Measurements from ENCODE around the gene MCRIP1. TPM values are rescaled to one million over a fixed set of nuclear protein-coding genes. Genes with fewer than 3 reads are reported as not detected.
"Not testable (repeated sequence)": the region's sequence is repeated elsewhere in the genome, so short reads cannot be mapped to it uniquely, and the experiment has no call there.

Gene MCRIP1
- total and polyA plus RNA-seq, 4 experiments from 2014 or later: 65.8 to 87.2 (median 68.9) TPM

DNA sequence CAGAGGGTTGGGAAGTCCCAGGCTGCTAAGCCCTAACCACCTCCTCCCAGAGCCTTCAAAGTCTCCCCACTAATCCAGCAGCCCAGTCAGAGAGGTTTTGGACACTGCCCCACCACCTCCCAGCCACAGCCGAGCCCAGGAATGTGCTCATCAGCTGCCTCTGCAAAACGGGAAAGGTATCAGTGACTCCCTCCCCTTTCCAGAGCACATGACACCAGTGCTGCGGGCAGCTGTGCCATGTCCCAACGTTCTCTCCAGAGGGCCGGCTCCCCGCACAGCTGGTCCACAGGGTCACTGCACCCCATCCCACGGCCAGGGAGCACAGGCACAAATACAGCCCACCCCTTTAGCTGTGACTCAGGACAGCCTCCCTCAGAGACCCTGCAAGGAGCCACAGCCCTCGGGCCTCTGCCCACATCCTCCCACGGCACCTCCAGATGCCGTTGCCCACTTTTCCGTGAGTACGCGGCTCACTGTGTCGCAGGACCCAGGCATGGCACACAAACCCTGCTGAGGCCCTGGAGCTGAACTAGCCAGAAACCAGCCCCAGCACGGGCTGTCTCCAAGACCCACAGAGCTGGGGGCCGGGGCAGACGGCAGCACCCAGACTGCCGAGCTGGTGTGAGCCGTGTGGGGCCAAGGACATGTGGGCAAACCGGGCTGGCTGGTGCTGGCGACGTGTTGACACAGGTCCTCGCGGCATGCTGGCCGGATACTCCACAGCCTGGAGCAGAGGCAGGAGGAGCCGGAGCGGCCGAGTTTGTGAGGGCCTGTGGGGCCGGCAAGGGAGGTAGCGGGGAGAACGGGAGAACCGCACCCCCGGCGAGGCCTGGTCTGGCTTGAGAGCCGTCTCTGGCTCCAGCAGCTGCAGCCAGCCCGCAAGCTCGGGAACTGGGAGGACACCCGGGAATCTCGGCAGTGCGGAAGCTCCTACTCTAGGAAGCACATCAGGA, 8.0 kb upstream of the MCRIP1 start:
- ChIA-PET CTCF (ENCODE audit: partially characterized antibody) (no interaction called here), POLR2A (ENCODE audit: partially characterized antibody) (interaction anchor here (0.9 to 1.4 kb wide), 2 partner anchors 16 to 20 kb away, joined by 3 read pairs; partner anchors contain the start of gene P4HB)
- Mint-ChIP-seq H3K36me3 (peaks cover 19 to 20% of the 10 kb centered on the region in 2 donors), H3K27me3 (no peaks in the 10 kb centered on the region), H3K4me1 (peaks cover 0 to 4% (median 0%) of the 10 kb centered on the region in 4 donors), H3K4me3 (no peak overlapping the region), H3K9me3 (peaks cover 0 to 2% (median 0%) of the 10 kb centered on the region in 8 donors), H3K27ac (no peak overlapping the region)
- intact Hi-C loops (cut with micrococcal nuclease): no loop called here
- H3K36me3 ChIP-seq (ENCODE audit: insufficient read depth, low read length): peaks cover 26% of the 10 kb centered on the region
- H3K27me3 ChIP-seq (ENCODE audit: insufficient read depth, low read length): no peaks in the 10 kb centered on the region
- no peak overlapping the region for H3K4me3 ChIP-seq (ENCODE audit: low read length in 2 of 2)
- H3K4me1 ChIP-seq (ENCODE audit: insufficient read depth, low read length): no peaks in the 10 kb centered on the region
- H3K27ac ChIP-seq (ENCODE audit: low read depth, low read length): no peak overlapping the region
- no peak for DNase-seq
- no peaks in the 10 kb centered on the region for H3K9me3 ChIP-seq (ENCODE audit: control insufficient read depth in 1 of 2, low read length in 2 of 2)

DNA sequence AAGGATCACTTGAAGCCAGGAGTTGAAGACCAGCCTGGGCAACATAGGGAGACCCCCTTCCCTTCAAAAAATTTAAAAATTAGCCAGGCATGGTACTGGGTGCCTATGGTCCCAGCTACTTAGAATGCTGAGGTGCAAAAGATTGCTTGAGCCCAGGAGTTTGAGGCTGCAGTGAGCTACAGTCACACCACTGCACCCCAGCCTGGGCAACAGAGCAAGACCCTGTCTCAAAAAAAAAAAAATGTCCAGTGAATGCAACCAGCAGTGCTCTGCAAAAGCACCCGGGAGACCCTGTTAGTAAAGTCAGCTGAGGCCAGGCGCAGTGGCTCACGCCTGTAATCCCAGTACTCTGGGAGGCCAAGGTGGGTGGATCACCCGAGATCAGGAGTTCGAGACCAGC, 7.0 kb upstream of the MCRIP1 start:
- H3K27ac ChIP-seq (ENCODE audit: low read depth, low read length); intact Hi-C loops (cut with micrococcal nuclease); H3K27ac Mint-ChIP-seq; CTCF ChIA-PET (ENCODE audit: partially characterized antibody); H3K4me1 ChIP-seq (ENCODE audit: insufficient read depth, low read length); H3K27me3 Mint-ChIP-seq; H3K9me3 ChIP-seq (ENCODE audit: control insufficient read depth in 1 of 2, low read length in 2 of 2); H3K9me3 Mint-ChIP-seq; DNase-seq; H3K4me3 ChIP-seq (ENCODE audit: low read length in 2 of 2); H3K4me1 Mint-ChIP-seq; H3K4me3 Mint-ChIP-seq; H3K27me3 ChIP-seq (ENCODE audit: insufficient read depth, low read length); POLR2A ChIA-PET (ENCODE audit: partially characterized antibody): not testable (repeated sequence)
- H3K36me3 ChIP-seq (ENCODE audit: insufficient read depth, low read length): peaks cover 17% of the 10 kb centered on the region
- H3K36me3 Mint-ChIP-seq: peaks cover 13 to 14% of the 10 kb centered on the region in 2 donors

DNA sequence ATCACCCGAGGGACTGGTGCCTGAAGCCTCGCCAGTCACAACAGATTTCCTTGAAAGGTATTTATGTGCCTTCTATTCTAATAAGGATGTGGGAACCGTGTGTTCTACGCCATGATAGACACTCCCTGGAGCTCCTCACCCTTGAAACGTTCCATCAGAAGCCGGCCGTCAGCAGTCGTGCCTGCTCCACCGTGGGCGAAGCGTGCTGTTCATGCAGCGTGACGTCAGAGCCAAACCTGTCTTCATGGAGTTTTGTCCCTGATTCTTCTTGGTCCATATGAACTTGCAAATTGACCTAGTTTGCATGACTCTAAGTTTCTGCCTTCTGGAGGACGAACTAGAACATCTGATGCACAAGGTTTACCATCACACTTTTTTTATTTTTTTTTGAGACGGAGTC, 6.2 kb upstream of the MCRIP1 start:
- no peaks in the 10 kb centered on the region for H3K27me3 ChIP-seq (ENCODE audit: insufficient read depth, low read length)
- H3K4me1 Mint-ChIP-seq: peaks cover 0 to 4% (median 0%) of the 10 kb centered on the region in 4 donors
- POLR2A ChIA-PET (ENCODE audit: partially characterized antibody): no interaction called here

DNA sequence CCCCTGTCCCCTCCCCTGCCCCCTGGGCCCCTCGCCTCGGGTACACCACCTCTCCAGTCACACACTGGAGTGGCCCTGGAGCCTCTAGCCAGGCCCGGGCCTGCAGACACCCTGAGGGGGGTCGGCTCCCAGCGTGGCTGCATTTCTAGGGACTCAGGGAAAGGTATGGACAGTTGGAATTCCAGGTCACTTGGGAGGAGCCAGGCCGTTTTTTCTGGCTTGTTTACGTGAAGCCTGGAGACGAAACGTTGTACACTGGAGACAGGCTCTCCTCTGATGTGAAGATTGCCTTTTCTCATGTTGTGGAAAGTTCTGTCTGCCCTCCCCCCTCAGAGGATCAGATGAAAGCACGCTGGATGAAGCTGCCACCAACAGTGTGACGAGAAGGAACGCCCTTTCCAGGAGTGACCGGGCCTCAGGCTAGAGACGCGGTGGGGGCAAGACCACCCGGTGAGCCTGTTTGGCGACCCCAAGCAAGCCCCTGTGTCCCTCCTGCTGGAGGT, 5.7 kb upstream of the MCRIP1 start:
- peaks cover 4 to 5% of the 10 kb centered on the region in 2 donors for H3K36me3 Mint-ChIP-seq
- H3K27ac ChIP-seq (ENCODE audit: low read depth, low read length): no peak overlapping the region
- no peak overlapping the region for H3K4me3 ChIP-seq (ENCODE audit: low read length in 2 of 2)
- H3K27ac Mint-ChIP-seq: no peak overlapping the region
- DNase-seq: no peak
- H3K27me3 Mint-ChIP-seq: no peaks in the 10 kb centered on the region
- intact Hi-C loops (cut with micrococcal nuclease): no loop called here
- peaks cover 11% of the 10 kb centered on the region for H3K36me3 ChIP-seq (ENCODE audit: insufficient read depth, low read length)
- H3K9me3 ChIP-seq (ENCODE audit: control insufficient read depth in 1 of 2, low read length in 2 of 2): no peaks in the 10 kb centered on the region
- H3K4me1 Mint-ChIP-seq: peaks cover 0 to 5% (median 1%) of the 10 kb centered on the region in 4 donors
- POLR2A ChIA-PET (ENCODE audit: partially characterized antibody): no interaction called here
- H3K4me3 Mint-ChIP-seq: no peak overlapping the region
- no peaks in the 10 kb centered on the region for H3K27me3 ChIP-seq (ENCODE audit: insufficient read depth, low read length)
- no peaks in the 10 kb centered on the region for H3K9me3 Mint-ChIP-seq
- CTCF ChIA-PET (ENCODE audit: partially characterized antibody): no interaction called here
- H3K4me1 ChIP-seq (ENCODE audit: insufficient read depth, low read length): peaks cover 3% of the 10 kb centered on the region

More for the DNA sequence above, 6.2 kb upstream of the MCRIP1 start:
- H3K4me1 ChIP-seq (ENCODE audit: insufficient read depth, low read length): no peaks in the 10 kb centered on the region
- H3K27me3 Mint-ChIP-seq: no peaks in the 10 kb centered on the region
- CTCF ChIA-PET (ENCODE audit: partially characterized antibody): no interaction called here
- DNase-seq: no peak
- no peak overlapping the region for H3K27ac ChIP-seq (ENCODE audit: low read depth, low read length)
- H3K27ac Mint-ChIP-seq: no peak overlapping the region
- H3K36me3 ChIP-seq (ENCODE audit: insufficient read depth, low read length): peaks cover 11% of the 10 kb centered on the region
- no peak overlapping the region for H3K4me3 Mint-ChIP-seq
- intact Hi-C loops (cut with micrococcal nuclease): no loop called here
- peaks cover 5 to 7% of the 10 kb centered on the region in 2 donors for H3K36me3 Mint-ChIP-seq
- no peaks in the 10 kb centered on the region for H3K9me3 ChIP-seq (ENCODE audit: control insufficient read depth in 1 of 2, low read length in 2 of 2)
- peaks cover 0 to 2% (median 0%) of the 10 kb centered on the region in 8 donors for H3K9me3 Mint-ChIP-seq
- H3K4me3 ChIP-seq (ENCODE audit: low read length in 2 of 2): no peak overlapping the region

DNA sequence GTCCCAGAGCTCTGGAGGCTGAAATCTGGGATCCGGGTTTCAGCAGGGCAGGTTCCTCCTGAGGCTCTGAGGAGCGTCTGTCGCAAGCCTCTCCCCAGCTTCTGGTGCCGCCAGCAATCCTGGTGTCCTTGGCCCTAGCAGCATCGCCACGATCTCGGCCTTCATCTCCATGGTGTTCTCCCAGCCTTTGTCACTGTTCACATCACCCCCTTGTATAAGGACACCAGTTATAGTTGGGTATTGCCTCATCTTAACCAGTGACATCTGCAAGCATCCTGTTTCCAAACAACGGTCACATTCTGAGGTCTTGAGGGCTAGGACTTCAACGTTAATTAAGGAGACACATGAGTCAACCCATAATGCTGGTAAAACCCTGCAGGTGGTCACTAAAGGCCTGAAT, 4.5 kb upstream of the MCRIP1 start:
- peaks cover 0 to 9% (median 4%) of the 10 kb centered on the region in 4 donors for H3K4me1 Mint-ChIP-seq
- no peaks in the 10 kb centered on the region for H3K9me3 ChIP-seq (ENCODE audit: control insufficient read depth in 1 of 2, low read length in 2 of 2)
- no peaks in the 10 kb centered on the region for H3K27me3 Mint-ChIP-seq
- intact Hi-C loops (cut with micrococcal nuclease): no loop called here
- ChIA-PET POLR2A (ENCODE audit: partially characterized antibody) (no interaction called here), CTCF (ENCODE audit: partially characterized antibody) (interaction anchor here (1.0 kb wide), 1 partner anchor 14 kb away, joined by 6 read pairs; no protein-coding TSS in a partner anchor)
- no peaks in the 10 kb centered on the region for H3K9me3 Mint-ChIP-seq
- H3K27me3 ChIP-seq (ENCODE audit: insufficient read depth, low read length): no peaks in the 10 kb centered on the region
- H3K36me3 Mint-ChIP-seq: peaks cover 0 to under 1% of the 10 kb centered on the region in 2 donors
- H3K4me1 ChIP-seq (ENCODE audit: insufficient read depth, low read length): peaks cover 8% of the 10 kb centered on the region
- H3K4me3 ChIP-seq (ENCODE audit: low read length in 2 of 2): no peak overlapping the region
- H3K4me3 Mint-ChIP-seq: peak overlapping the region in 1 of 8 donors; percentile 20
- no peak overlapping the region for H3K27ac ChIP-seq (ENCODE audit: low read depth, low read length)
- no peak for DNase-seq
- peak overlapping the region in 1 of 7 donors; percentile 71 for H3K27ac Mint-ChIP-seq
- H3K36me3 ChIP-seq (ENCODE audit: insufficient read depth, low read length): no peaks in the 10 kb centered on the region

DNA sequence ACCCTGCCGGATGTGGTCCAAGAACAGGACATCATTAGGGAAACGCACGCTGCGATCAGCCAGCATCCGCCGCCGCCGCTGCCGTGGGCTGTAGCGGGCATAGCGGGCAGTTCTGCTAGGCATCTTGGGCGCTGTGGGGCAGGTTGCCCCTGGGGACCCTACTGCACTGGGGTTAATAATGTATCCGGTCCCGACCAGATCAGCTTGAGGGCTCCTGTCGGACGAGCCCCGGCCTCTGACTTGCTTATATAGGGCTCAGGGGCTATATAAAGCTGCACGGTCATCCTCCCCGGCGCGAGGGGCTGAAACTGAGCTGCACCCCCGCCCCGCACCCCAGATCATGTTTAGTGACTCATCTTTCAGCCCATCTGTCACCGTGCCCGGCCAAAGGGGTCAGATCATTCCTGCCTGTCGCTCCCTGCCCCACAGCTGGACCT, 1.8 kb upstream of the MCRIP1 start, which contains the start of gene PPP1R27:
PPP1R27 (minus strand) TSS at position 220 of the 437 bp plus-strand sequence; CDS start at position 123, 97 bp downstream.
- H3K36me3 Mint-ChIP-seq: peaks cover 0 to 7% of the 10 kb centered on the region in 2 donors
- H3K27ac ChIP-seq (ENCODE audit: low read depth, low read length): peak within 1 kb of the TSS; percentile 90
- DNase-seq: no peak
- H3K27me3 ChIP-seq (ENCODE audit: insufficient read depth, low read length): no peaks in the 10 kb centered on the region
- H3K9me3 Mint-ChIP-seq: no peaks in the 10 kb centered on the region
- peaks cover 23% of the 10 kb centered on the region for H3K4me1 ChIP-seq (ENCODE audit: insufficient read depth, low read length)
- no peaks in the 10 kb centered on the region for H3K36me3 ChIP-seq (ENCODE audit: insufficient read depth, low read length)
- peak within 1 kb of the TSS; percentile 86 to 93 (median 91) for H3K27ac Mint-ChIP-seq
- ChIA-PET POLR2A (ENCODE audit: partially characterized antibody) (no interaction called here), CTCF (ENCODE audit: partially characterized antibody) (no interaction called here)
- intact Hi-C loops (cut with micrococcal nuclease): loop anchor here (5.0 kb wide), 1 partner anchor 37 kb away; the partner anchor contains the start of gene ARHGDIA
- H3K4me3 ChIP-seq (ENCODE audit: low read length in 2 of 2): peak within 1 kb of the TSS; percentile 47 to 79
- H3K27me3 Mint-ChIP-seq: no peaks in the 10 kb centered on the region
- no peaks in the 10 kb centered on the region for H3K9me3 ChIP-seq (ENCODE audit: control insufficient read depth in 1 of 2, low read length in 2 of 2)
- peak within 1 kb of the TSS; percentile 64 to 86 (median 79) for H3K4me3 Mint-ChIP-seq
- H3K4me1 Mint-ChIP-seq: peaks cover 8 to 23% (median 16%) of the 10 kb centered on the region in 4 donors

Data from CD4-positive, alpha-beta memory T cell (primary cell).